DMS53 treated with DMSO at 0.1 percent for 48 hours (cell line): ENCODE results near the gene KIAA1328.
A peak's percentile ranks its signal among the peaks of the same experiment; 100 is the strongest.
"Not testable (repeated sequence)": the region's sequence is repeated elsewhere in the genome, so short reads cannot be mapped to it uniquely, and the experiment has no call there.

Source experiments
- DNase-seq: peaks from one replicate; lab custom pipeline; 2025; ENCODE audit not compliant: unreplicated experiment; lab: John Stamatoyannopoulos, UW

KIAA1328 gene

DNA sequence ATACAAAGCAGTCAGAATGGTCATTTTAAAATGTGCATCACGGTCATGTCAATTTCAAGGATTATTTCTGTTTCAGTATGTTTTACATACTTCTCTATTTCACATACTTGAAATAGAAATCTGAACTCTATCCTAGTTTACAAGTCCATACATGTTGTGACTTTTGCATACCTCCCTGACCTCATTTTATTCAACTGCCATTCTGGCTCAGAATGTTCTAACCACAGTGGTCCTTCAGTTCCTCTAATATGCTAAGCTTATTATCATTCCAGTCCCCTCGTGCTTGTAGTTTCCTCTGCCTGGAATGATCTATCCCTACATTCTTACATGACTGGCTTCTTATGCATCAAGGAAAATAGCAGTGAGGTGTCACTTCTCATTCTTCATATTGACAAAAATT, 295.6 kb downstream of the KIAA1328 start:
- DNase-seq: no peak

DNA sequence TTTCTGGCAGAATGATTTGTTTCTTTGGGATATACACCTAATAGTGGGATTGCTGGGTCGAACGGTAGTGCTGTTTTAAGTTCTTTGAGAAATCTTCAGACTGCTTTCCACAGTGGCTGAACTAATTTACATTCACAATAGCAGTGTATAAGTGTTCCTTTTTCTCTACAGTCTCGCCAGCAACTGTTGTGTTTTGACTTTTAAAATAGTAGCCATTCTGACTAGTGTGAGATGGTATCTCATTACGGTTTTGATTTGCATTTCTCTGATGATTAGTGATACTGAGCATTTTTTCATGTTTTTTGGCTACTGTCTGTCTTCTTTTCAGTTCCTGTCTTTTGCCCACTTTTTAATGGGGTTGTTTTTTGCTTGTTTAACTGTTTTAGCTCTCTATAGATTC, 306.2 kb downstream of the KIAA1328 start:
- DNase-seq: no peak

DNA sequence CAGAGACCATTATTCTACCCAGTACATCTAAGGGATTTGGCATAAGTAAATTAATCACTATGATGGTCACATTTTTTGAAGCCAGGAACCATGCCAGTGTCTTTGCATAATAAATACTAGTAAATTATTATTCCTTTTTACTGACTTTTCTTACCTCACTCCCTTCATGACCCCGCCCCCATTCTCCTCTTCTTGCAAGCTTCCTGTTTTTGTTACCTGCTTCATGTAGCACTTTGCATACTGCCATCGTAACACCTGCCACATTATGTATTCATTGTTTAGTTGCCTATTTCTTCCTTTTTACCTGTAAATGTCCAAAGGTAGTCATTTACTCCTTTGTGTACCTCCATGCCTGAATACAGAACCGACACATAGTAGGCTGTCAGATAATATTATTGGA, 309.5 kb downstream of the KIAA1328 start:
- DNase-seq: no peak

DNA sequence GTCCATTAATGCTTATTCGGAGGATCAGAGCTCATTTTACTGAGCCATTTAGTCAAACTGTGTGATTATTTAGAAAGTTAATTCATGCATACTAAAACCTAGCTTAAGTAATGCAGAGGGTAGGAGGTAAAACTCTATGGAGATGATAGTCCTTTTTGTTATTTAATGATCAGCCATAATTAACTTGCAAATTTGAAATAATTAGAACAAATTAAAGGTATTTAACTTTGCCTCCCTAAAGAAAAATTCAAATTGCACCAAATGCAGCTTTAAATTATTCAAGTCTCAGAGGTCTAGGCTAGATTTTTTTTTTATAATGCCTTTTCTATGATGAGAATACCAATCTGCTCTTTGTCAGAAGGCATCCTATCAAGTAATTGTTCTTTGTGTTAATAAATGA, 310.9 kb downstream of the KIAA1328 start:
- DNase-seq: no peak

DNA sequence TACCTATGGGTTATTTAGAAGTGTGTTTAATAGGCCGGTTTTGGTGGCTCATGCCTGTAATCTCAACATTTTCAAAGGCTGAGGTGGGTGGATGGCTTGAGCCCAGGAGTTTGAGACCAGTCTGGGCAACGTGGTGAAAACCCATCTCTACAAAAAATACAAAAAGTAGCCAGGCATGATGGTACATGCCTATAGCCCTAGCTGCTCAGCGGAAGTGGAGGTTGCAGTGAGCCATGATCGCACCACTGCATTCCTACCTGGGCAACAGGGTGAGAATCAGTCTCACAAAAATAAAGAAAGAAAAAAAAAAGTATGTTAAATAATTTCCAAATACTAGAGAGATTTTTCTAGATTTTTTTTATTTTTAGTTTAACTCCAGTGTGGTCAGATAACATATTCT, 316.0 kb downstream of the KIAA1328 start:
- DNase-seq: no peak

DNA sequence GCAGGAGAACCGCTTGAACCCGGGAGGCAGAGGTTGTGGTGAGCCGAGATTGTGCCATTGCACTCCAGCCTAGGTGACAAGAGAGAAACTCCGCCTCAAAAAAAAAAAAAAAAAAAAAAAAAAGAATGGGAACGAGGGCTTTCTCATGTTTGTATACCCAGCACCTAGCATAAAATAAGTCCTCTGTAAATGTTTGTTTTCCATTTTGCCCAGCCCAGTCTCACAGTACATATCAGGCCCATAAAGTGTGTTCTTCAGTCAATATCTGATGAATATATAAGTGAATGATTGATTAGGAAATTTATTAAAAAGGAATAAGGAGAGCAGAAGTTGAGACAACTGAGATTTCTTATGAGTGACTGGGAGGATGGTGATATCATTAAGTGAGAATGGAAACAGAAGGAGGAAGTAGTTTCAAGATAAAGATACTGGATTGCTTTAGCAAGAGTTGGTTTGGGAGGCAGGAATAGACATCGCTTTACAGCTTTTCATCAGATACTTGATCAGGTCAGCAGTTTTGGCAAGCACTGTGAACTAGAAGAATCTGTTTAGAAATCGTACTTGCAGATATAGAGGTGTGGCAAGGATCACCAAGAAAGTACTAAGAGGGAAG, 327.5 kb downstream of the KIAA1328 start:
- peak; percentile 39 for DNase-seq

DNA sequence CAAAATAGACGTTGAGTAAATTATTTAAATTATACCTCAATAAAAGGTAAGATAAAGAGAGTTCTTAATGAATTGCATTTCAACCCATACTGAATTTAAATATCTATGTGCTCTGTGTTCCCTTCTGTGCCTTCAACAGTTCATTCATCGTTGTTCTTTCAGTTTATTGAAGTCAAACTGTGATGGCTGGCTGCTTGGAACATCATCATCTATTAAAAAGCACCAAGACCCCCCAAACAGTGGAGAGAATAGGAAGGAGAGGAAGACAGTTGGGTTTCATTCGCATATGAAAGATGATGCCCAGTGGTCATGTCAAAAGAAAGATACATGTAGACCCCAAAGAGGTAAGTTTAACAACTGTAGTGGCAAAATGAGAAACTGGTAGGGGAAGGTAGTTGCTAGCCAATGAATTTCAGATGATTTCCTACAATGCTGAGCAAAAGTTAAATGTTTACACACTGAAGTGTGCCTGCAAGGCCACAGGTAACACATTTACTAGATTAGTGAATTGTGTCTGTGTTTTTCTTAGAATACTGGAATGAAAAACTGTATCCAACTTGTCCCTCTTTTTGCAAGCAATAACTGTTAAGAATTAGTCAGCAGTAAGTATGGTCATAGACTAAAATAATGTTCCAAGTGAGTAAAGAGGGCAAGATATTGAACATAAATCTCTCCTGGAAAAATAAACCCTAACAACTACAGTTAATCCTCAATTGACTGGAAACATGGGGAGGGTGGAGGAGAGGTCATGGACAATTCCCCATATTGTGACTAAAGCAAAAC, 331.3 kb downstream of the KIAA1328 start:
- DNase-seq: no peak

DNA sequence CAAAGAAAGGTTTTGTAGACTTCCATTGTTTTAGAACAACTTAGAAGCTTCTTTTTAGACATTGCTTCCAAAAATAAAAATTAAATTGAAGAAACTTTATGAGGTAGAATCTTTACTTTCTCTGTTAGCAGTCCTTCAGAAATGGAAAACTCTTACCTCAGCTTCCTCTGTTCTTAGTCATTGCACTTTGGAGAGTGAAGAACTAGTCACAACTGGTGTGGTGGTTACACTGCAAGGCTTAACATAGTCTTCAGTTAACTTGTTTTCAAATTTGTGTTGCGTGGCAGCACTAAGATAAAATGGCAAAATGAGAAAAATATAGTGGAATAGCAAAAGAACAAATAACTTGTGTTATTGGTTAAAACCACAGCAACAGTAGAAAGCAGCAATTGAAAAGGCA, 332.6 kb downstream of the KIAA1328 start:
- DNase-seq: no peak

DNA sequence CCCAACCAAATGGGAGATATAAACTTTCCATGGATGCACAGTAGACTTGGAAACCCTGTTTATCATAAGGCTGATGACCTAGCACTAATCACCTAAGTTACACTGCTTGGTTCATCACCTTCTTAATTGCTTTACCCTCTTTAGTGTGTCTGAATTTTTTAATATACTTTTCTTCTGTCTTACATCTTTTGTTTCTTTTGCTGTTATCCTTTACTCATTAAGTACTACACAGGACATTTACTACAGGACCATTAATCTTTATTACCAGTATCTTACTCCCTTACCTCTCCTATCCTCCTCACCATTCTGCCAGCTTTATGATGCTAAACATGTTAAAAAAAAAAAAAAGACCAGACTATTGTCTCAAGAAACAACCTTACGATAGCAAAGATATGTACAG, 333.6 kb downstream of the KIAA1328 start:
- no peak for DNase-seq

DNA sequence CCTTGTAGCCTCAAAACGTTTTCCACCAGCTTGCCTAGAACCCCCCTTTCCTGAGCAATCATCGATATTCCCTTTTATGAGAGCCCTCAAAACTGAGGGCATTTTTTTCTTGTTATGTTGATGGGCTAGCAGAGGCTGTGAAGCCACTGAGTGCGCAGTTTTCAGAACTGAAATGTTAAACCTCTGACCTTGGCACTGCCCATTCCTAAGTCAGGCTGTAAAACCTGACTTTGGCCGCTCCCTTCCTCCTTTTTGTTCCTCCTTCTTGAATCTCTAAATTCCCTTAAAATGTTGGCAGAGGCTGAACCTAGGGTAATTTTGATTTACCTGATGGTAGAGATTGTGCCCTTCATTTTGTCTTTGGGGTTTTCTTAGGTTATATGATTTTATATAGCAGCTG, 334.2 kb downstream of the KIAA1328 start:
- DNase-seq: no peak

DNA sequence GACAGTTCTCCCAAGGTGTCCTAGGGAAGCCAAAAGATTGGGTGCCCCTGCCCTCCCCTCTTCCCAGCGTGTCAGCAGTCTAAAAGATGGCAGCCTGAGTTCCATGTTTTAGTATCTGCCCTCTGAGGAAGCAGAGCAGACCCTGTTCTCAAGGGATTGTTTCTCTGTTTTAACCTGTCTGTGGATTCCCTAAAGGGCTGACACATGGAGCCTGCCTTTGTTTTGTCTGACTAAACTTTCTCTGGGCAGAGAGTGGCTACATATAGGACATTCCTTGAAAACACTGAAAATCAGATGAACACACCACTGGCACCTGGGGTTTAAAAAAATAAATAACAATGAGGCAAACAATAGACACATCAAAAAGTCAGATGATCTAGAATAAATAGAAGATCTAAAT, 337.6 kb downstream of the KIAA1328 start:
- no peak for DNase-seq

DNA sequence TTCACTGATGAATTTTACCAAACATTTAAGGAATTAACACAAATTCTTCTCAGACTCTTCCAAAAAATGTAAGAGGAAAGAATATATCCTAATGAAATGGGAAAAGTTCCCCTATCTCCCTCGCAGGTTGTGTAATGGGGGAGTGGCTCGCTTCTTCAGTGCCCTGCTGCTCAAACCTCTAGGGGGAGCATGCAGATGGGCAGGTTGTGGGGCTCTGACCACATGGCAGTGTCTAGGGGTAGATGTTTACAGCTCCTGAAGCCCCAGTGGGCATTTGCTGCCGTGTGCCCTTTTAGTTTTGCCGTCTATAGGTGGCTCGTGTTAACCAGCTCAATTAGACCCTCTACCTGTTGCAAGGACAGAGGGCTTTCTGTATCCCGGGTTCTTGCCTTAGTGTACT, 338.0 kb downstream of the KIAA1328 start:
- DNase-seq: not testable (repeated sequence)

DNA sequence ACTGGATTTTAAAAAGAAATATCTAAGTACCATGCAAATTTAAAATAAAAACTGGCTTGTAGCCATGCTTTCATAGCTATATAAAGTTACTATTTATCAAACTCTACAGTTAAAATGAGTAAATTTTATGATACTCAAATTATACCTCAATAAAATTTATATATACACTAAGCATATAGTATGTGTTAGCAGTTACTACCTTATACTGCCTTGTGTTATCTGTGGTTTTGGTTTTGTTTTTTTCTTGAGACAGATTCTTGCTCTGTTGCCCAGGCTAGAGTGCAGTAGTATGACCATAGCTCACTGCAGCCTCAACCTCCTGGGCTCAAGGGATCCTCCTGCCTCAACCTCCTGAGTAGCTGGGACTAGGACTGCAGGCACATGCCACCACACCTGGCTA, 342.1 kb downstream of the KIAA1328 start:
- no peak for DNase-seq

DNA sequence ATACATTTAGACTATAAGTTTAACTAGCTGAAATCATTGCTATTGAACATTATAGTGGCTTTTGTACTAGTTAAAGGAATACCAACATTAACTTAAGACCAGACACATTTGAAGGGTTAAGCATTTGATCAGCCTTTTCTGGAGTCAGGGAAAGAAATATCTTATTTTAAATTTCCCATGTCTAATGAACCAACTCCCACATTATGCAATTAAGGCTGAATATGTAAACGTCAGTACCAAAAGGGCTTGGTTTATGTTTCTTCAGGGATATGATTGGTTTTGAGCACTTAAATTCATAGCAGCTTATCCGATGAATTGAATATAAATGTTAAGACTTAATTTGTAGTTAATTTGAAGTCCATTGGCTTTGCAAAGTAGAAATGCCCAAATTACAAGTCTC, 344.5 kb downstream of the KIAA1328 start:
- no peak for DNase-seq

DNA sequence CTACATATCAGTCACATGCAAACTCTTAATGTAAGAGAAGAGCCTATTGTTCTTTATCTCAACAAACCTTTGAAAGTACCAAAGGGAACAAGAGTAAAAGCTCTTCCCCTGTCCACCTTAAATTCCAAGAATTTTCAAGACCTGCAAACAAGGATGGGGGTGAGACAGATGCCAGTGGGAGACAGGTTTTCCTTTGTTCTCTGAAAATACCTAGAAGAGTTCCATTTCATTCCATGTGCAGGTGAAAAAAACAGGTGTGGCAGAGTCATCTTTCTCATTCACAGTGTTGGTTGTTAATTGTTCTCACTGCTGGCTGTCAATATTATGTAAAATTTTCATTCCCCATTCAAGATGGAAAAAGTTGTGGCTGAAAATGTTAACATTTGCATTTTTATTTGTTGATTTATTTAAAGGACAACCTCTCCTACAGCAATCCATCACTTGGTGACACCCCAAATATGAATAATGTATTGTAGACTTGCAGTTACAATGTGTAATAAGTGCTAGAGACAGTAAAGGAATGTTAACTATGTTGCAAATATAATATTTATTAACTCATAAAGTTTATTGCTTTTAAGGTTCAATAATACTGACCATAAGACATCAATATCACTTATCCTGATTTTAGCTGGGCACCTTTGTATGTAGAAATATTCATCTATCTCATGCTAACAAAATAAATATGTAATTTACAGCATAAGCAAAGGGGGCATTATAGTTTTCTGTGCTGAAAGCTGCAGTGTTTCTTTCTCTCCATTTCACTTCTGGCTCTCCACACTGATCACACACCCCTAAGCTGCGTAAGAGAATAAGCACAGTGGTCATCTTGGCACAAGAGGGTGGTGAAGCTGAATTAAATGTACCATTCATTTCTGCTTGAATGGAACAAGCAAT, 347.0 kb downstream of the KIAA1328 start:
- no peak for DNase-seq

DNA sequence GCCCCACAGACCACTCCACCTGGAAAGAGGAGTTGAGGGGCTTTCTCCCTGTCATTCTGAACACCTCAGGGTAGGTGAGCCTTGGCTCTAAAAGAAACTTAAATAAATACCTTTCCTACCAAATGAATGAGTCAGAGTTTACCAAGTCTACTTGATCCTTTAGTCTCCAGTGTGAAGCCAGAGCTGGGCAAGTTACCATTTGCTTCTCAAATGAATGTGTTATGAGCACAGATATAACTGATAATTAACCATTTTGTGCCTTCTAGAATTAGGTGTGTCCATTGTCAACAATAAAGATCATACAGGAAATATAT, 347.7 kb downstream of the KIAA1328 start:
- DNase-seq: peak; percentile 10

DNA sequence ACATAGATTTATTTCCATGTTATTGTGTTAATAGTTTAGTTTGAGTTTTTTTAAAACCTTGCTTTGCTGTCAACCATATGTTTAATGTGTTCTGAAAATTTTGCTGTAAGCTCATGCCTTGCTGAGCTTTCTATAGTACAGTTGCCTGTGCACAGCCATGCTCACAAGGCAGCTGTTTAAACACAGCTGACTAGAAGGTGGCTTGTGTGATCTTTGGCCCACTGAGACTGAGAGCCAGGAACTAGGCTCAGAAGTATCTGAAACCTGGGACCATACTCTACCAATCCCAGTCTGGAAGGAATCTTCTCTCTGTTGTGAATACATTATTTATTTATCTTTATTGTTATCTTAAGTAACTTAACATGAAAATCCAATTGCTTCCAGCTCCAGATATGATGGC, 350.5 kb downstream of the KIAA1328 start:
- peak; percentile 83 for DNase-seq

DNA sequence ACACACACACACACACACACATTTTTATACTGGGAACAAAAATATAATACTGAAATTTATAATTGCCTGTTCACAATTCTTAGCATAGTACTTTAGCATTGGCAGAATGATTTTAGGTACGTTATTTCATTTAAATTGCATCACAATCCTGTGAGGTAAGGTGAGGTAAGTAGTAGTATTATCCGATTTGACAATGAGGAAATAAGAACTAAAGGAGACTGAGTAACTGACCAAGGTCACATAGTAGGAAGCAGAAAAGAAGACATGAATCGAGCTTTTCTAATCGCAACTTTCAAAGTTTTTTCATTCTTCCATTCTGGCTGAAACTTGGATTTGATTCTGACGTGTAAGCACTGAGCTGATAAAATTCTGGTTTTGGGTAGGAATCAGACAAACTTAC, 351.2 kb downstream of the KIAA1328 start:
- no peak for DNase-seq

DNA sequence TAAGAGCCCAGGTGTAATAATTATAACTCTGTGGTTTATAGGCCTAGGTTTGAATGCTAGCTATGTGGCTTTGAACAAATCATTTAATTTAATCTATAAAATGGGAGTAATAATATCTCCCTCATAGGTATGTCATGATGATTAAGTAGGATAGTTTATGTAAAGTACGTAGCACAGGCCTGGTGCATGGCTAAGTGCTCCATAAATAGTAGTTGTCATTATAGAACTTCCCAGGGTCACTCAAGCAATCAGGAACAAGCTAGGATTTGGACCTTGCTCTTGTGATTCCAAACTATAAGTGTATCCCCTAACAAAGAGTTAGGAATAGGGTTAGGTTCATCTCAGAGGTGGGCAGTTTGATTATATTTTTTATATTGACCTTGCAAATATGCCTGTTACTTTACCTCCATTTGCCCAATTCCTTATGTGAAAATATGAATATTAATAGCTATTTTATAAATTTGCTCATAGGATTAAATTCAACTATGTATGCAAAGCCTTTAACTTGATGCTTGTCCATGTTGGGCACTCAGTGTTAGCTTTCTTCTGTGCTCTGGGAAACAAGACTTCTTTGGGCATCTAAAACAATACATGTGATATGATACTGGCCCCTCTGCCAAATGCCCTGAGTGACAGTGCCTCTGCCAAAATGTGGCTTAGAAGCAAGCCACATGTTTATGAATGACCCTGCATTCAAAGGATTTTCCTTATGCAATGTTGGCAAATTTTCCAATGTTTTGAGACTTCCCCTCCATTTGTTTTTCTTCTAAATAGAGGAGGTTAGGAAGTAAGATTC, 353.6 kb downstream of the KIAA1328 start:
- DNase-seq: no peak

DNA sequence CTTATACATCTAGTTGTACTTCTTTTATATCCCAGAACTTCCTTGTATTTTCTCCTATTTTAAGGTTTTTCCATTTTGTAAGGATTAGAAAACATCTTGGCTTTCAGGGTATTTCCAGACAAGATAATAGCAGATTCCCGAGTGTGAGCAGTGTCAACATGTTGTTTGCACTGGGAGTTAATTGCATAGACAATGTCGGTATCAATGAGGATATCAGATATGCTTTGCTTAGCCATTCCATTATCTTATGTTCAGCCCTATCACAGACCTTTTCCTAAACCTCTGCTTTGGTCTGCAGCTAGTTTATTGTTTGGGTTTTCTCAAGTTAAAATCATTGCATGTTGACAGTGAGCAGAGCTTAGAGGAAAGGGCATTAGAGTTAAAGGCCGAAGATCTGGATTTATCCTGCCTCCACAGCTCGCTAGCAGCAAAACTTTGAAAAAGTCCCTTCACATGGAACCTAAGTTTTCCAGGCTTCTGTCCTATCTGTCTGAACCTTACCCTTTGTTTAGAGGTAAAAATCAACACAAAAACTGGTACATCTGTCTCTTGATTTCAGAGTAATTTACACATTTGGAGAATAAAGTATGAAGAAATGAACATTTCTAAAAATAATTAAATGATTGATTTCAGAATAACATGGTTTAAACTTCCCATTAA, 355.4 kb downstream of the KIAA1328 start:
- no peak for DNase-seq
